Choroid plexus epithelial cell (primary cell): ENCODE data around the gene TTLL8.

Experiments
- DNase-seq: peaks from one replicate; pipeline ENCODE4 v3.0.0-alpha.2; 2010; ENCODE audit warnings: low read depth
- H3K4me3 ChIP-seq: 2 replicates; pipeline ENCODE4 v1.5.1; 2011; ENCODE audit warnings: low read depth, mild to moderate bottlenecking, control low read depth, low read length, moderate library complexity
- CTCF ChIP-seq: conservative IDR thresholded peaks from 2 replicates; pipeline ENCODE4 v1.5.1; 2011; ENCODE audit warnings: low read depth, mild to moderate bottlenecking, control low read depth, inconsistent platforms, low read length, moderate library complexity

TTLL8 gene

GRCh38 chr22:50053861-50054260, 4.2 kb downstream of the TTLL8 start:
- TF ChIP-seq CTCF, result no peak

GRCh38 chr22:50051930-50052329, 6.2 kb downstream of the TTLL8 start:
- TF ChIP-seq CTCF, result no peak
- H3K4me3 ChIP-seq, result no peak overlapping the region
- no peak for DNase-seq

More at GRCh38 chr22:50053861-50054260, 4.2 kb downstream of the TTLL8 start:
- no peak for DNase-seq
- no peak overlapping the region for H3K4me3 ChIP-seq

- no peak overlapping the region for H3K4me3 ChIP-seq
- no peak for DNase-seq
- no peak for TF ChIP-seq CTCF
These were observed 8.6 kb downstream of the TTLL8 start for GRCh38 chr22:50049299-50050195.

- no peak for TF ChIP-seq CTCF
- no peak for DNase-seq
- H3K4me3 ChIP-seq, result no peak overlapping the region
These were observed 9.3 kb downstream of the TTLL8 start for GRCh38 chr22:50048836-50049235.

- H3K4me3 ChIP-seq, result no peak overlapping the region
- TF ChIP-seq CTCF, result no peak
- no peak for DNase-seq
These were observed 9.9 kb downstream of the TTLL8 start for GRCh38 chr22:50048061-50048765.

GRCh38 chr22:50047346-50047745, 10.8 kb downstream of the TTLL8 start:
- no peak overlapping the region for H3K4me3 ChIP-seq
- no peak for TF ChIP-seq CTCF
- DNase-seq, result no peak
